Immature natural killer cell (primary cell): Measurements from ENCODE around the gene CYB561A3. TPM values are rescaled to one million over a fixed set of nuclear protein-coding genes. Genes with fewer than 3 reads are reported as not detected.

Source experiments
- DNase-seq, 3 donors: peaks; one replicate each; pipeline ENCODE4 v3.0.0; 2022; ENCODE audit warnings: mixed read lengths in 1 of 3
- H3K27ac Mint-ChIP-seq, 6 donors: one replicate each; pipeline ENCODE4 v1.8.0; 2020; ENCODE audit warnings: mixed read lengths in 6 of 6, mild to moderate bottlenecking in 5 of 6, inconsistent platforms in 4 of 6, moderate library complexity in 3 of 6
- H3K27me3 Mint-ChIP-seq, 3 donors: one replicate each; pipeline ENCODE4 v1.8.0; 2020 to 2021; ENCODE audit warnings: low read depth in 3 of 3, mild to moderate bottlenecking in 3 of 3, mixed read lengths in 3 of 3, moderate library complexity in 3 of 3, inconsistent platforms in 1 of 3
- H3K36me3 Mint-ChIP-seq, 3 donors: one replicate each; pipeline ENCODE4 v1.8.0; 2020; ENCODE audit warnings: mixed read lengths in 3 of 3, inconsistent platforms in 2 of 3, mild to moderate bottlenecking in 2 of 3
- H3K4me1 Mint-ChIP-seq, 2 donors: one replicate each; pipeline ENCODE4 v1.8.0; 2020; ENCODE audit warnings: inconsistent platforms in 2 of 2, mild to moderate bottlenecking in 2 of 2, mixed read lengths in 2 of 2, moderate library complexity in 1 of 2
- H3K4me3 Mint-ChIP-seq, 5 donors: one replicate each; pipeline ENCODE4 v1.8.0; 2020; ENCODE audit warnings: mild to moderate bottlenecking in 5 of 5, mixed read lengths in 5 of 5, inconsistent platforms in 3 of 5, moderate library complexity in 3 of 5
- H3K9me3 Mint-ChIP-seq, 6 donors: one replicate each; pipeline ENCODE4 v1.8.0; 2020; ENCODE audit warnings: mild to moderate bottlenecking in 6 of 6, mixed read lengths in 6 of 6, inconsistent platforms in 4 of 6, moderate library complexity in 3 of 6
- polyA plus RNA-seq, 3 donors: library from polyadenylated mRNA; unstranded; fragments of 300-500 nt; fragmentation: Illumina TruSeq; gene quantifications; one replicate each; pipeline ENCODE4 v1.2.3, GENCODE V29; 2021

CYB561A3 gene
- polyA plus RNA-seq, 3 donors from 2014 or later: 63.8 to 128 (median 64.5) TPM

DNA sequence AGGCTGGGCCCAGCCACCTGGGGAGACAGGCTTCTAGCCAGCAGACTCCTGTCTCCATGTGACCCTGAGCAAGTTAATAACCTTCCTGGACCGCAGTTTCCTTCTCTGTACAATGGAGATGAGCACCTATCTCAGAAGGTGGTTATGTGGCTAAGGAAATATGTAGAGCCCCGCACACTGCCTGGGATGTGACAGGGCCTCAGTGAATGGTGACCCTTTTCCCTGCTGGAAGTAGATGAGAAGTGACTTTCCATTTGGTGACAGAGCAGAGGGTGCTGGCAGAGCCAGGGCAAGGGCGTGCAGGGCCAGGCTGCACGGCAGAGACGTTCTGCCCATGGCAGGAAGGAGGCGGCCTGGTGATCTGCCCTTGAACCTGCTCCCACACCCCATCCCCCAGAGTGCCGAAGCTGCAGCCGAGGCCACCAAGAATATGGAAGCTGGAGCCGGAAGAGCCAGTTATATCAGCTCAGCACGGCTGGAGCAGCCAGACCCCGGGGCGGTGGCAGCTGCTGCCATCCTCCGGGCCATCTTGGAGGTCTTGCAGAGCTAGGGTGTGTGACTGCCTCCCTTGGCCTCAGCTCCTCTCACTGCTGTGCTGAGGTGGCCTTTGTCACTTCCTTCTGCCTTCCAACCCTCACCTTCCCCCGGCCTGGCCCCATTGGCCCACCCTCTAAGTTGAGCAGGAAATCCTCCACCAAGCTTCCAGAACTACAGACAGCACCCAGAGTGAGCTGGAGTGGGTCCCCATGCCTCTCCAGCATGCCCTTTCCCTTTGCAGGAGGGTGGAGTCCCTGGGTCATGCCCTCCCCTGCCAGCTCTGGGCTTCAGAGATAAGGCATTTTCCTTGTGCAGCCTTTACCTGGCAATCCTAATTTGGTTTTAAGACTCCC lies 15.5 kb downstream of the CYB561A3 start:
- H3K4me1 Mint-ChIP-seq: no peaks in the 10 kb centered on the region

DNA sequence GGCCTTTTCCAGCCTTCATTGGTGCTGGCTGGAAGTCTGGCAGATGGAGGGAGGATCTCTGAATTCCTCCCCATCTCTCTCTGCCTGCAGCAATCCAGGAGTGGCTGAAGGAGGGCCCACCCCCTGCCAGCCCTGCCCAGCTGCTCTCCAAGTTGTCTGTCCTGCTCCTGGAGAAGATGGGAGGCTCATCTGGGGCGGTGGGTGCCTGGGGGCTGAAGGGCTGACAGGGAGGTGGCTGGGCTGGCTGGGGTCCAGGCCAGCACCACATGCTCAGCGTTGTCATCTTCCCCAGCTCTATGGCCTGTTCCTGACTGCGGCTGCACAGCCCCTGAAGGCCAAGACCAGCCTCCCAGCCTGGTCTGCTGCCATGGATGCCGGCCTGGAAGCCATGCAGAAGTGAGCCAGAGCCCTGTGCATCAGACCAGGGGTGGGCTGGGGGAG lies 16.5 kb downstream of the CYB561A3 start:
- H3K4me1 Mint-ChIP-seq: no peaks in the 10 kb centered on the region
- H3K4me3 Mint-ChIP-seq: no peak overlapping the region
- peaks cover 3 to 15% (median 8%) of the 10 kb centered on the region in 3 donors for H3K36me3 Mint-ChIP-seq
- DNase-seq: no peak
- no peak overlapping the region for H3K27ac Mint-ChIP-seq
- H3K27me3 Mint-ChIP-seq: no peaks in the 10 kb centered on the region
- H3K9me3 Mint-ChIP-seq: no peaks in the 10 kb centered on the region

More for the DNA sequence above, 15.5 kb downstream of the CYB561A3 start:
- Mint-ChIP-seq H3K27me3 (no peaks in the 10 kb centered on the region), H3K27ac (peak overlapping the region in 3 of 6 donors; percentile 37 to 84 (median 67)), H3K4me3 (no peak overlapping the region), H3K36me3 (peaks cover 3 to 9% (median 8%) of the 10 kb centered on the region in 3 donors), H3K9me3 (no peaks in the 10 kb centered on the region)
- no peak for DNase-seq

DNA sequence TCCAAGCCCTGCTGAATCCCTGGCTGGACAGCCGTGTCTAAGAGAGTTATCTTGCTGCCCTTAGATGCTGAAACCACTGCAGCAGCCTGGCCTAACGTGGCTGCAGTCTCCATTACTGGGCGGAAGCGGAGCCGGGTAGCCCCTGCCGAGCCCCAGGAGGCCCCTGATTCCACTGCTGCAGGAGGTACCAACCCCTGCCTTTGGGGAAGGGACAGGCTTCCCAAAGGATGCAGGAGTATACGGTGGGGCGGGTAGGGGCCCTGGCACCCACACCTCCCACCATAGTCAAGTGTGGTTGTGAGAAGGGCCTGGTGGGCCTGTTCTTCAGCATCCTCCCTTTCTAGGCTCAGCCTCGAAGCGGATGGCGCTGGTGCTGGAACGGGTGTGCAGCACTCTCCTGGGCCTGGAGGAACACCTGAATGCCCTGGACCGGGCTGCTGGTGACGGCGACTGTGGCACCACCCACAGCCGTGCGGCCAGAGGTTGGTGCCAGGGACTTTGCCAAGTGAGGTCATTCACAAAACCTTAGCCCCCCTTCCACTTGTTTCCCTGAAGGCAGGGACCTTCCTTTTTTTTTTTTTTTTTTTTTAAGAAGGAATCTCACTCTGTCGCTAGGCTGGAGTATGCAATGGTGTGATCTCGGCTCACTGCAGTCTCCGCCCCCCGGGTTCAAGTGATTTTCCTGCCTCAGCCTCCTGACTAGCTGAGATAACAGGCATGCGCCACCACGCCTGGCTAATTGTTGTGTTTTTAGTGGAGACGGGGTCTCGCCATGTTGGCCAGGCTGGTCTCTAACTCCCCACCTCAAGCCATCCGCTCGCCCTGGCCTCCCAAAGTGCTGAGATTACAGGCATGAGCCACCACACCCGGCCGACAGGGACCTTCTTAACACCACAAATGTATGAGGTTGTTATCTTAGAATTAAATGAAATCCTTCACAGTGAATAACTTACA lies 17.6 kb downstream of the CYB561A3 start:
- Mint-ChIP-seq H3K9me3 (no peaks in the 10 kb centered on the region), H3K27ac (no peak overlapping the region), H3K36me3 (peaks cover 3 to 14% (median 4%) of the 10 kb centered on the region in 3 donors), H3K4me3 (no peak overlapping the region), H3K4me1 (no peaks in the 10 kb centered on the region), H3K27me3 (no peaks in the 10 kb centered on the region)
- no peak for DNase-seq

DNA sequence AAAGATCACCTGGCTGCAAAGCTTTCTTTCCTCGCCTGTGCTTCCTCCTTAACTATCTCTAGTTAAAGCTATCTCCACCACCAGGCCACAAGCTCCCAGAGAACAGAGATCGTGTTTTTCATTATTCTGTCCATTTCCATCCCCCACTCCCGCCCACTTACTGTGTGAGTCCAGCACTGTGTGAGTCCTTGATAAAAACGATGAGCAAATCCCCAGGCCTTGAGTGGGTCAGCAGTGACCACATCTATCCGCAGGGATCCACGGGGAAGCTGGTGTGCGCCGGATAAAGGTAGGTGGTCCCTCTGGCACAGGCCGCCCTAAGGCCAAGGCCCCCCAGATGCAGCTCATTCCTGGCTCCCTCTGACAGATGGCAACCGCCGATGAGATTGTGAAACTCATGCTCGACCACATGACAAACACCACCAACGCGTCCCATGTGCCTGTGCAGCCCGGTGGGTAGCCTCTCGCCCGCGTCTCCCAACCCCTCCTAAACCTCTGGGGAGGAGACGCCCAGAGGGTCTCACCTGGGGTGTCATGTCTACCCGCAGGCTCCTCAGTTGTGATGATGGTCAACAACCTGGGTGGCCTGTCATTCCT lies 19.4 kb downstream of the CYB561A3 start:
- H3K27ac Mint-ChIP-seq: no peak overlapping the region
- no peaks in the 10 kb centered on the region for H3K9me3 Mint-ChIP-seq
- DNase-seq: no peak
- H3K4me3 Mint-ChIP-seq: no peak overlapping the region
- H3K4me1 Mint-ChIP-seq: no peaks in the 10 kb centered on the region
- H3K27me3 Mint-ChIP-seq: no peaks in the 10 kb centered on the region
- H3K36me3 Mint-ChIP-seq: peaks cover 3 to 14% (median 4%) of the 10 kb centered on the region in 3 donors

DNA sequence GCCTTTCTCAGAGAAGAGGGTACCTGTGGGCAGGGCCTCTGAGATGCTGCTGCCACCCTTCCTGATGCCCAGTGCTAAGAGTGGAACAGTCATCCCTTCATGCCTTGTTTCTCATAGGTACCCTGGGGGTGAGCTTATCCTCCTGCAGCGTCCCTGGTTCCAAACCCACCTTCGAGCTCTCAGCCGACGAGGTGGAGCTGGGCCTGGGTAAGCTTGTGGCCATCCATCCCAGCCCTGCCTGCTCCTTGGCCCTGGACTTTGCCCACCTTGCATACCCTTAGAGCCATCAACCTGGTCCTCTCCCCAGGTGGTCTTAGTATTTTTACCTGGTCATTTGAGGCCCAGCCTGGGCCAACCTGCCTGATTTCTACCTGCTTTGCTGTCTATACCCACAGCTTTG lies 20.0 kb downstream of the CYB561A3 start:
- Mint-ChIP-seq H3K27ac (no peak overlapping the region), H3K9me3 (no peaks in the 10 kb centered on the region), H3K36me3 (peaks cover 3 to 14% (median 4%) of the 10 kb centered on the region in 3 donors), H3K27me3 (no peaks in the 10 kb centered on the region), H3K4me3 (no peak overlapping the region), H3K4me1 (no peaks in the 10 kb centered on the region)
- no peak for DNase-seq

DNA sequence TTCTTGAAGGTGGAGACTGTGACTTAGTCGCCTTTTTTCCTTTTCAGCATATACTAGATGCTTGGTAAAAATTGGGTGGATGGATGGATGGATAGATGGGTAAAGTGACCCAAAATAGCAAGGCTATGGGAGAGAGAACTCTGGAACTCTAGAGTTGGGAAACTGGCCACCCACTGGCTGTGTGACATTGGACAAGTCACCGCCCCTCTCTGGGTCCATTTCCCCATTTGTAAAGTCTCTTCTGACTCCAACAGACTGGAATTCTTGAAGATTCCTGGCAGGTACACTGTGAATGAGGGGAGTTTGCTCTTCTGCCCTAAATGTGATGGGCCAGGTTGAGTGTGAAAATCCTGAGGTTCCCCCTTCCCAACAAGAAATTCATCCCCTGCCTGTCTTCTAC lies 20.7 kb downstream of the CYB561A3 start:
- H3K27me3 Mint-ChIP-seq: no peaks in the 10 kb centered on the region
- H3K4me1 Mint-ChIP-seq: peaks cover 0 to 4% of the 10 kb centered on the region in 2 donors
- H3K27ac Mint-ChIP-seq: no peak overlapping the region
- no peak overlapping the region for H3K4me3 Mint-ChIP-seq
- no peak for DNase-seq
- no peaks in the 10 kb centered on the region for H3K9me3 Mint-ChIP-seq
- peaks cover 3 to 14% (median 4%) of the 10 kb centered on the region in 3 donors for H3K36me3 Mint-ChIP-seq

DNA sequence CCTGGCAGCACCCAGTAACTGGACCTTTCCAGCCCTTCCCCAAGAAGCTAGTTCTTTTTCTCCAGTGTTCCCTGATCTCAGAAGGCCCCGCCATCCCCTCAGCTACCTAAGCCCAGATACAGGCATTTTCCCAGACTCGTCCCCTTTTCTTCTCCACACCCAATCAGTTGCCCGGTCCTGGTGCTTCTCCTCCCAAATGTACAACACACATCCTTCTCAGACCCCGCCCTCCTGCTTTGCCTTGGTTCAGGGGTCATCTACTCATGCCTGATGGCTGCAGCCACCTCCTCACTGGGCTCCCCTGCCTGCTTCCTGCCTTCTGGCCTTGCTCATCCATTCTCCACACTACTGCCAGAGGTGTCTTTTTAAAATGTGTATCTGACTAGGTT lies 22.2 kb downstream of the CYB561A3 start:
- Mint-ChIP-seq H3K4me1 (peaks cover 0 to 6% of the 10 kb centered on the region in 2 donors), H3K4me3 (no peak overlapping the region), H3K9me3 (no peaks in the 10 kb centered on the region), H3K36me3 (peaks cover 3 to 14% (median 4%) of the 10 kb centered on the region in 3 donors), H3K27ac (peak overlapping the region in 1 of 6 donors; percentile 68), H3K27me3 (no peaks in the 10 kb centered on the region)
- no peak for DNase-seq

DNA sequence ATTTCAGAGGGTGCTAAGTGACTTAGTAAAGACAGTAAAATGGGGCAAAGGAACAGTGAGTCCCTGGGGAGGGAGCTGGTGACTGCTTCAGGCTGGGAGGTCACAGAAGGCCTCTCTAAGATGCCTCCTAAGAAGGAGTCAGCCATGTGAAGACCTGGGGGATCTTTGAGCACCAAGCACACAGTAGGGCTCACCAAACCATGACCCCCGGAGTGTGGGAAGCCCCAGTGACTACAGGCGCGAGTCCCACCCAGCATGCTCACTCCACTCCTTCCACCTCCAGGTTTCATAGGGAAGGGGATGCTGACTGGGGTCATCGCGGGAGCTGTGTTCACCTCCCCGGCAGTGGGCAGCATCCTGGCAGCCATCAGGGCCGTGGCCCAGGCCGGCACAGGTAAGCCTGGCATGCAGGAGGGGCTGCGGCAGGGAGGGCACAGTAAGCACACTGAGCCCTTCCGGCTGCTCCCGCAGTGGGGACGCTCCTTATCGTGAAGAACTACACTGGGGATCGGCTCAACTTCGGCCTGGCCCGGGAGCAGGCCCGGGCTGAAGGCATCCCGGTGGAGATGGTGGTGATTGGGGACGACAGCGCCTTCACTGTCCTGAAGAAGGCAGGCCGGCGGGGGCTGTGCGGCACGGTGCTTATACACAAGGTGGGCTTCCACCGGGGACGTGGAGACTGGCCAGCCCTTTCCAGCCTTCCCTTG lies 22.7 kb downstream of the CYB561A3 start:
- Mint-ChIP-seq H3K36me3 (peaks cover 3 to 14% (median 4%) of the 10 kb centered on the region in 3 donors), H3K27ac (no peak overlapping the region), H3K27me3 (peaks cover 0 to 3% (median 0%) of the 10 kb centered on the region in 3 donors), H3K4me1 (peaks cover 4 to 6% of the 10 kb centered on the region in 2 donors), H3K4me3 (no peak overlapping the region), H3K9me3 (no peaks in the 10 kb centered on the region)
- DNase-seq: no peak

DNA sequence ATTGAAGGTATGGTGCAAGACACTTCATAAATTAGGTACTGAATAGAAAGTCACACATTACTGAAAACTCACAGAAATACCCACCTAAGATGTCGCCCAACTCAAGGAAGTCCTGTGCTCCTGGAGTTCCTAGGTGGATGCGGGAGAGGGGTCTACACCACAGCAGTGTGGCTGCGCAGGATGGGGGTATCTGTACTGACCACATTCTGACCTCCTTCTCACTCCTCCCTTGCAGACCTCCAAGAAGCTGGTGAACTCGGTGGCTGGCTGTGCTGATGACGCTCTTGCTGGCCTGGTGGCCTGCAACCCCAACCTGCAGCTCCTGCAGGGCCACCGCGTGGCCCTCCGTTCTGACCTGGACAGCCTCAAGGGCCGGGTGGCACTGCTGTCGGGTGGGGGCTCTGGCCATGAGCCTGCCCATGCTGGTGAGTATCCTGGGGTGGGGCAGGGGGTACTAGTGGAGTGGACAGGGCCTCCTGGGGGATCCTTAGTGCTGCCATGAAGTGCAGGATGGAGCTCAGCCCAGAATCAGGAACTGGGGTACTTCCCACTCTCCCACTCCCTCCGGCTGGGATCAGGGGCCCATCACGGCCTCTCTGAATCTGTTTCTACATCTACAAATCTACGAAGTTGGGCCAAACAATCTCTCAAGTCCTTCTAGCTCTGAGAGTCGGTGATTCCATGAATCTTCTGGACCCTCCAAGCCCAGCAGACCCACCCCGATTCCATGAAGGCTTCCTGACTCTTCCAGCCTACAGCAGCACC lies 23.8 kb downstream of the CYB561A3 start:
- Mint-ChIP-seq H3K4me3 (no peak overlapping the region), H3K27ac (no peak overlapping the region), H3K4me1 (peaks cover 12 to 14% of the 10 kb centered on the region in 2 donors), H3K27me3 (peaks cover 0 to 10% (median 9%) of the 10 kb centered on the region in 3 donors), H3K9me3 (no peaks in the 10 kb centered on the region), H3K36me3 (peaks cover 3 to 14% (median 4%) of the 10 kb centered on the region in 3 donors)
- DNase-seq: no peak

DNA sequence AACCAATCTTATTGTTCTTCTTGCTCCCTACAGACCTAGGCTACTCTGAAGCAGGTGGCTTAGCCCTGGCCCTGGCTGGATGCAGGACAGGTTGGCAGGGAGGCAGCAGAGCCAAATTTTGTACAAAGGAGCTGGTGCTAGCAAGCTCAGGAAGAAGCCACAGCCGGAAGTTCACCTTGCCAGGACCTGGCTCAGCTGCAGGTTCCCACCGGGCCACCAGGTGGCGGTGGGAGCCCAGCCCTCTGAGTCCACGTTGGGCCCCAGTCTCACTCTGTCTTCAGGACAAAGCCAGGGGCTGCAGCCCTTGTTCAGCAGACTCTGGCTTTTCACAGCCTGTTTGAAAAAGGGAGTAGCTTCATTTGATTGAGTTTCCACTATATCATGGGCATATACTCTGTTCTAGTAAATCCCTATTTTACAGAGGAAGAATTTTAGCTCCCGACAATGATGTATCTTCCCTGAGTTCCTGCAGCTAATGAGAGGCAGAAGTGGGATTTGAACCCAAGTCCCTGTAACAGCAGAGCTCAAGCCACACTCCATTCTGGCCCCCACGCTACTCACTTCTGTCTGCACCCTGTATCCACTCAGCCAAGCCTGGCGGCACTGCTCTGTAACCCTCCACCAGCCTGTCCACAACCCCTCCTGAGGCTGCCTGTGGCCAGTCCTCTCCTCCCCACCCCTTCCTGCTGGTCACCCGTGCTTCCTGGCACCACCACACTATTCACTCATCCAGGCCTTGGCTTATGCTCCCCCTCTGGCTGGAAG lies 25.3 kb downstream of the CYB561A3 start:
- Mint-ChIP-seq H3K36me3 (peaks cover 0 to 10% (median 0%) of the 10 kb centered on the region in 3 donors), H3K4me1 (peaks cover 27 to 28% of the 10 kb centered on the region in 2 donors), H3K27me3 (peaks cover 0 to 14% (median 11%) of the 10 kb centered on the region in 3 donors), H3K4me3 (no peak overlapping the region), H3K27ac (peak overlapping the region; percentile 46 to 87 (median 76)), H3K9me3 (no peaks in the 10 kb centered on the region)
- peak; percentile 75 to 80 (median 76) for DNase-seq

DNA sequence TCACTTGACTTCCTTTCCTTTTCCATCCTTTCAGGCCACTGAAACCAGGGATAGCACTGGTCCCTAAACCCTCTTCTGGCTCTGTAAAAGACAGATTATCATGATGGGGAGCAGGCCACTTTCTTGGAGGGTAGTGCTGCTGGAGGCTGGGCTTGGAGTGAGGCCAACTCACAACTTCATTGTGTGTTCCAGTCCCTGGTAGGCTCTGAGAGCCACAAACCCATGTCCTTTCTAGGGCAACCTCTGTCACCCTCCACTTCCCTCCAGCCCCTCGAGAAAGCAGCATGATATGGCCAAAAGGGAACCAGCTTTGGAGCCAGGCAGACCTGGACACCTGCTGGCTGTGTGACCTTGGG lies 26.3 kb downstream of the CYB561A3 start:
- H3K27ac Mint-ChIP-seq: peak overlapping the region; percentile 20 to 98 (median 71)
- peaks cover 0 to 4% (median 0%) of the 10 kb centered on the region in 3 donors for H3K36me3 Mint-ChIP-seq
- H3K4me3 Mint-ChIP-seq: no peak overlapping the region
- no peak for DNase-seq
- no peaks in the 10 kb centered on the region for H3K9me3 Mint-ChIP-seq
- peaks cover 36 to 37% of the 10 kb centered on the region in 2 donors for H3K4me1 Mint-ChIP-seq
- peaks cover 0 to 14% (median 11%) of the 10 kb centered on the region in 3 donors for H3K27me3 Mint-ChIP-seq
